22Rv1 (cell line): Measurements from ENCODE around the gene PPP1R37.

Experiments
- ZFX ChIP-seq: fragments of 450-650 bp; IDR thresholded peaks from 2 replicates; pipeline ENCODE4 v1.6.1; 2017; ENCODE audit warnings: antibody characterized with exemption, borderline replicate concordance
- TF ChIP-seq, protein P1 (sequence below): fragments of 450-650 bp; IDR thresholded peaks from 2 replicates; pipeline ENCODE4 v1.5.1; 2017; ENCODE audit warnings: mild to moderate bottlenecking

DNA sequence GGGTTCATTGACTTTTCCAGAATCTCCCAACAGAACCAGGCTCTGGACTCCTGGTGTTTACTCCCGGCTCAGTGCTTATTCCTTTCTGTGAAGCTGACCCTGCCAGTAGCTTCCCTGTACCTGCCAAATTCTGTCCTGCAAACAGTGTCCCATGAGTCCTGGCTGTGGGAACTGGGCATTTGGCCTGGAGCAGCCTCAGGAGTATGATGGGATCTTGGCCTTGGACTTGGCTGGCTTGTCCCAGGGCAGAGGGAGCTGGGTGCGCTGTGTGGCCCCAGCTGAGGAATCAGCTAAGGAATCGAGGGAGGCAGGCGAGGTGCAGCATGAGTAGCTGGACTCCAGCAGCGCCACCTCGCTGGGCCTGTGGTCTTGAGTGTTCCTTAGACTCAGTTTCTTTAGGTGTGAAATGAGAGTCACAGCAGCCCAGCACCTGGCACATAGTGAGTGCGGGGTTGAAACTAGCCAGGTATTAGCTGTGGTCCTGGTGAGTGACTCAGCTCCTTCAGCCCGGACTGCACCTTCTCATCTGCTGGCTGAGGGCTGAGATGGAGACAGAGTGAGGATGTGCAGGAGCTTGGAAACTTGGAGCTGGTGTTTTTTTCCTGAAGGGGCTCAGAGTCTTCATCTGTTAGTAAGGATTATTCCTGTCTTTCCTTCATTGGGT, 43.8 kb upstream of the PPP1R37 start:
- TF ChIP-seq, protein P1, sequence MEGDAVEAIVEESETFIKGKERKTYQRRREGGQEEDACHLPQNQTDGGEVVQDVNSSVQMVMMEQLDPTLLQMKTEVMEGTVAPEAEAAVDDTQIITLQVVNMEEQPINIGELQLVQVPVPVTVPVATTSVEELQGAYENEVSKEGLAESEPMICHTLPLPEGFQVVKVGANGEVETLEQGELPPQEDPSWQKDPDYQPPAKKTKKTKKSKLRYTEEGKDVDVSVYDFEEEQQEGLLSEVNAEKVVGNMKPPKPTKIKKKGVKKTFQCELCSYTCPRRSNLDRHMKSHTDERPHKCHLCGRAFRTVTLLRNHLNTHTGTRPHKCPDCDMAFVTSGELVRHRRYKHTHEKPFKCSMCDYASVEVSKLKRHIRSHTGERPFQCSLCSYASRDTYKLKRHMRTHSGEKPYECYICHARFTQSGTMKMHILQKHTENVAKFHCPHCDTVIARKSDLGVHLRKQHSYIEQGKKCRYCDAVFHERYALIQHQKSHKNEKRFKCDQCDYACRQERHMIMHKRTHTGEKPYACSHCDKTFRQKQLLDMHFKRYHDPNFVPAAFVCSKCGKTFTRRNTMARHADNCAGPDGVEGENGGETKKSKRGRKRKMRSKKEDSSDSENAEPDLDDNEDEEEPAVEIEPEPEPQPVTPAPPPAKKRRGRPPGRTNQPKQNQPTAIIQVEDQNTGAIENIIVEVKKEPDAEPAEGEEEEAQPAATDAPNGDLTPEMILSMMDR, result no peak
- TF ChIP-seq ZFX, result no peak
